VCaP (cell line): ENCODE data around the gene FMN2.

Experiments used
- H3K27ac ChIP-seq: fragments of 450-650 bp; 2 replicates; pipeline ENCODE4 v1.5.1; 2017
- CTCF ChIP-seq: fragments of 450-650 bp; conservative IDR thresholded peaks from 2 replicates; pipeline ENCODE4 v1.5.1; 2017; ENCODE audit warnings: mild to moderate bottlenecking, moderate library complexity

Gene FMN2

GRCh38 chr1:240362826-240363225, 271.1 kb downstream of the FMN2 start:
- no peak for TF ChIP-seq CTCF
- no peak overlapping the region for H3K27ac ChIP-seq

- H3K27ac ChIP-seq, result no peak overlapping the region
- TF ChIP-seq CTCF, result no peak
Observed at GRCh38 chr1:240363315-240363714, 271.6 kb downstream of the FMN2 start.

- no peak overlapping the region for H3K27ac ChIP-seq
- TF ChIP-seq CTCF, result no peak
Observed at GRCh38 chr1:240363914-240364313, 272.2 kb downstream of the FMN2 start.

GRCh38 chr1:240366636-240367035, 275.0 kb downstream of the FMN2 start:
- TF ChIP-seq CTCF, result no peak
- H3K27ac ChIP-seq, result no peak overlapping the region

- TF ChIP-seq CTCF, result no peak
- no peak overlapping the region for H3K27ac ChIP-seq
Observed at GRCh38 chr1:240385551-240385950, 293.9 kb downstream of the FMN2 start.

- TF ChIP-seq CTCF, result no peak
- H3K27ac ChIP-seq, result no peak overlapping the region
Observed at GRCh38 chr1:240385985-240386978, 294.6 kb downstream of the FMN2 start.

- no peak overlapping the region for H3K27ac ChIP-seq
- TF ChIP-seq CTCF, result no peak
Observed at GRCh38 chr1:240387051-240387450, 295.4 kb downstream of the FMN2 start.
